MV-4-11 (cell line): ENCODE results near the gene SLC18B1.
A peak's percentile ranks its signal among the peaks of the same experiment; 100 is the strongest.

Experiments used
- DNase-seq: peaks from one replicate; lab custom pipeline; 2025; lab: John Stamatoyannopoulos, UW

The SLC18B1 gene

DNA sequence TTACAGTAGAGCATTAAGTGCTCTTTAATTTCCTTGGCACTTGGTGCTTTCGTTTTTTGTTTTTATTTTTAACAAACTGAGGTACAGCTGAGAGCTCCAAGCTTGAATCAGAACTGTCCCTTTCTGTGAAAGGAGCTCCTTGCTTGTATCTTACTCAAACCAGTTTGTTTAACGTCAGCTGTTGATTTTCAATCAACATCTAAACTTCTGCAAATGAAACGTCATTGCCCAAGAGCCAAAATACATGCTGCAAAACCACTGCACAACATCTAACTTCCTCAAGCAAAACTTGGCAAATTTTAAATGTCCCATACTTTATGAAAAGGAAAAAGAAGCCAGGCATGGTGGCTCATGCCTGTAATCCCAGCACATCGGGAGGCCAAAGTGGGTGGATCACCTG, 55.9 kb downstream of the SLC18B1 start:
- DNase-seq = peak; percentile 69

DNA sequence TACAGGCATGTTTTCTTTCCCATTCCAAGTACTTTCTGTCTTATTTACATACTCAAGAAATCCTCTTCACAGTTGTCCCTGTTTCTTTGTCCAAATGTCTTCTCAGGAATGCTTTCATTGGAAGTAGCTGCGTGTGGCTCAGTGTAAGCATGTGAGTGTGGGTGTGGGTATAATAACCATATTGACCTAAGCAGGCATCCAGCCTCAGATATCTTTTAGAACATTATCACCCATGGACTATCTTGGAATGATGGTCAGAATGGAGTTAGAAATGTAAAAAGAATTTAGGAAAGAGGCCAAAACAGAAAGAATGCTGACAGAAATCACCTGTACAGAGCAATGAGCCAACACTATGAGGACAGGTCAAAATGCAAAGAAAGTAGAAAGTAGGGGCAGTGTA, 57.2 kb downstream of the SLC18B1 start:
- no peak for DNase-seq

DNA sequence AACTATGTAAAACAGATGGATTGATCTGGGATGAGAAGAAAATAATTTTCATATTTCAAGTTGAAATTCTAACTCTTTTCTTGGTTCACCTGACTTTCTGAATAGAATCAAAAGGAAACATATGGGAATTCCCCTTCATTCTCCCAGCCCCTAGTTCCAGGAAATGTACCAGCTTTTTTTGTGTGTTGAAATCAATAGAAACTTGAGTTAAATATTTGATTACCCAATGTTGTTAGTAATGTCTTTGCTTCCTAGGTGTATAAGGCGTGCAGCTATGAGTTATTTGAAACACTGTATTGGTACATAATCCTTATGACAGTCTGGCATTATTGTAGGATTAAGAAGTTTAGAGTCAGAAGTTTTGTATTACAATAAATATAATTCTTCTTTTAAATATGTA, 62.2 kb downstream of the SLC18B1 start:
- no peak for DNase-seq

DNA sequence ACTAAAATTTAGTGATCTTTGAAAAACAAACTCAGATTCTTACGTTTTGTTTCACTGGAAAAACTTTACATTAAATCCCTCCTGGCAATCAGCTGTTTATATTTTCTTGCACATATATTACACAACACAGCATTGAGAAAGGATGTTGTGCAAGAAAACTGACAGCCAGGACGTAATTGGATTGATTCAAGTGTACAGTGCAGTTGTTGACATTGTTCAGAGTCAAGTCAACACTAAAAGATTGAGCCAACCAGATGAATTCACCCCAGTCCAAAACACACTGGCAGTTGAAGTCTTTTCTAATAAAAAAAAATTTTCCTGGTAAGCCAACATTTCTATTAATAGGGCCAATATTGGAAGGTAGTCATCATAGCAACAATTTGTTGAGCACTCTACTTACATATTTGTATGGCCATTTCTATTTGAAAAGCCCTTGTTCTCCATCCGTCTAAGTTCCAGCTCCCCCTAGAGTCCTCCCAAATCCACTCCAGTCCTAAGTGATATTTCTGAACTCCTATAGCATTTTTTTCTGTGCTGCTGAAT, 63.7 kb downstream of the SLC18B1 start:
- DNase-seq = peak; percentile 46

DNA sequence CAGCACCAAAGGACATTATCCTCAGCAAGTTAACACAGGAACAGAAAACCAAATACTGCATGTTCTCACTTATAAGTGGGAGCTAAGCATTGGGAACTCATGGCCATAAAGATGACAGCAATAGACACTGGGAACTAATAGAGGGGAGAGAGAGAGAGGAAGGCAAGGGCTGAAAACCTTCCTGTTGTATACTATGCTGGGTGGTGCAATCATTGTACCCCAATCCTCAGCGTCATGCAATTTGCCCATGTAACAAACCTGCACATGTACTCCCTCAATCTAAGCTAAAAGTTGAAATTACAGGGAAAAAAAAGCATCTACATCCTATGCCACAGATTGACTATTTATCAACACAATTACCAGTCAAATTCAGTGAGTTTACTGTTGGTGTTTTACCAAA, 64.6 kb downstream of the SLC18B1 start:
- no peak for DNase-seq

DNA sequence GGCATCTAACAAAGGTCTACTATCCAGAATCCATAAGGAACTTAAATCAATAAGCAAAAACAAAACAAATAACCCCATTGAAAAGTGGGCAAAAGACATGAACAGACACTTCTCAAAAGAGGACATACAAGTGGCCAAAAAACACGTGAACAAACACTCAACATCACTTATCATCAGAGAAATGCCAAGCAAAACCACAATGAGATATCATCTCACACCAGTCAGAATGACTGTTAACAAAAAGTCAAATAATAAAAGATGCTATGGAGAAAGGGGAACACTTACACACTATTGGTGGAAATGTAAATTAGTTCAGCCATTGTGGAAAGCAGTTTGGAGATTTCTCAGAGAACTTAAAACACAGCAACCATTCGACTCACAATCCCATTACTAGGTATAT, 65.2 kb downstream of the SLC18B1 start:
- no peak for DNase-seq

DNA sequence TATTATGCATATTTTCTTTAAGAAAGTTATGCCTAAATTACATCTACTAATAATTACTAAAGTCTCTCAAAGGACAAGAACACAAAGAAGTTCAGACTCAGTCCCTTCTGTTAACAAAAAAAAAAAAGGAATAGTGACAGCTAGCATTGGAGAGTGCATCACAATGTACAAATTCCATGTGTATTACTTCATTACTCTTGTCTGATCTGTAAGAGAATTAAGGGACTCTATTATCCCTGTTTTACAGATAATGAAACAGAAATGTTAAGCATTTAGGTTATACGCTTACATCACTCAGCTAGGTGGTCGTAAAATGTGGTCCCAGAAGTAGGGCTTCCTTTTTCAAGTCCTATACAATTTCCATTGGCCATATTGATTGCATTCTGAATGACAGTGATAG, 67.4 kb downstream of the SLC18B1 start:
- no peak for DNase-seq

DNA sequence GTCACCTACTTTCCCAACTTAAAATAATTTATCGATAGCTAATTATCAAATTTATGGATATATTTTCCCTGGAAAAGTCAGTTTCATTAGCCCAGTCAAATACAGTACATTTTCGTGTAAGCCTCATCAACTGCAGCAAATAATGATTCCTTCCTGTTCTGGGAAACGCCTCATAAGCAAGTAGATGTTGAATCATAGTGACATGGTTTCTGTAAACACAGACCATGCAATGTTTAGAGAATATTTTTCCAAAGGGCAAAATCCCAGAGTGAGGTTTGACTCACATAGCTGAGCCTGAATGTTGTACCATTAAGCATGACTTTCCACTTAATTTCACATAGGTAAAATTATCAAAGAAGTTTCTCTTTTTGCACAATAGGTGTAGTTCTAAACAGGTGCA, 67.9 kb downstream of the SLC18B1 start:
- no peak for DNase-seq

DNA sequence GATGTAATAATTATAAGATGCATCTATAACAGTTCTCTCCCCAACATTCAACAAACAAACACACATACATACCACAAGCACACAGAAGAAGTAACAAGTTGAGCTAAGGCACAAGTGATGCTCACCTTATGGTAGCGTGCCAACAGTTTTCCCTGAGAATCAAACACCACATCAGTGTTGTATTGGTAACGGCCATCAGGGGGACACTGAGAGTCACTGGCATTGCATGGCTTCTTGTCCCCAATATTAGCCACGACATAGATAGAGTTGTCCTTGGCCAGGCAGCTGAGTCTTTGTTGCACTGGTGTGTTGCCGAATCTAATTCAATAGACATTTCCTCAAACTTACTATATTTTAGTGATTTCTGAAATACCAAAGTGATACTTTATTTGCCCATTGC, 69.8 kb downstream of the SLC18B1 start:
- no peak for DNase-seq

DNA sequence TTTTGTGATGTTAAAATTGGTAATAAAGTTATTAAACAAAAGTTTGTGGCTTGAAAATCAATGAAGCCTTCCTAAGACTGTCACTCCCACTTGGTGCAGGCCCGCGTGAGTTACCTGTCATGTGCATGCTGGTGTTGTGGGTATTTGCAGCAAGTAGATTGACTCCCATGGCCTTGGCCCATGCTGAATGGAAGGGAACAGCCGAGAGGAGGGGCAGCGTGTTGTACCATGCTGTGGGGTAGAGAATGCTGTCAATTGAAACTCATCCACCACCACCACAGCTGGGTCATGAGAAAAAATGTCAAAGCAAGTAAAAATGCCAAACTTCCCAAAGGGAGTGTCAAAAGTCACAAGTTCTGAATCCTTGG, 71.8 kb downstream of the SLC18B1 start:
- DNase-seq = no peak

DNA sequence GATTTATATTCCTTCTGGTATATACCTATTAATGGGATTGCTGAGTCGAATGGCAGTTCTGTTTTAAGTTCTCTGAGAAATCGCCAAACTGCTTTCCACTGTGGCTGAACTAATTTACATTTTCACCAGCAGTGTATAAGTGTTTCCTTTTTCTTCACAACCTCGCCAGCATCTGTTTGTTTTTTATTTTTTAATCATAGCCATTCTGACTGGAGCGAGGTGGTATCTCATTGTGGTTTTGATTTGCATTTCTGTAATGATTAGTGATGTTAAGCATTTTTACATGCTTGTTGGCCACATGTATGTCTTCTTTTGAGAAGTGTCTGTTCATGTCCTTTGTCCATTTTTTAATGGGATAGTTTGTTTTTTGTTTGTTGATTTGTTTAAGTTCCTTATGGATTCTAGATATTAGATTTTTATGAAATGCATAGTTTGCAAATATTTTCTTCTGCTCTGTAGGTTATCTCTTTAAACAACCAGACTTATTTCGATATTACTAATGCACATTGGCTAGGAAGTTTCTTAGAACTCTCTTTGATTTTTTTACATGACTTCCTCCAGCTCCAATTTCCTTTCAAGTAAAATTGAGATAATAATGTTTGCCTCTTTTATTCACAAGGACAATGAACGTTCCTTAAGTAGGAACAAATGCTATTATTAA, 72.4 kb downstream of the SLC18B1 start:
- no peak for DNase-seq

DNA sequence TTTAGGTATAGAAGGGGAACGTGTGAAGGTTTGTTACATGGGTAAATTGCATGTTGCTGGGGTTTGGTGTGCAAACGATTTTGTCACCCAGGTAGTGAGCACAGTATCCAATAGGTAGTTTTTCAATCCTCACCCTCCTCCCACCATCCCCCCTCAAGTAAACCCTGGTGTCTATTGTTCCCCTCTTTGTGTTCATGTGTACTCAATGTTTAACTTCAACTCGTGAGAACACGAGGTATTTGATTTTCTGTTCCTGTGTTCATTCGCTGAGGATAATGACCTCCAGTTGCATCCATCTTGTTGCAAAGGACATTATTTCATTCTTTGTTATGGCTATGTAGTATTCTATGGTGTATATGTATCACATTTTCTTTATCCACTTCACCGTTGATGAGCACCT, 73.0 kb downstream of the SLC18B1 start:
- DNase-seq = no peak

DNA sequence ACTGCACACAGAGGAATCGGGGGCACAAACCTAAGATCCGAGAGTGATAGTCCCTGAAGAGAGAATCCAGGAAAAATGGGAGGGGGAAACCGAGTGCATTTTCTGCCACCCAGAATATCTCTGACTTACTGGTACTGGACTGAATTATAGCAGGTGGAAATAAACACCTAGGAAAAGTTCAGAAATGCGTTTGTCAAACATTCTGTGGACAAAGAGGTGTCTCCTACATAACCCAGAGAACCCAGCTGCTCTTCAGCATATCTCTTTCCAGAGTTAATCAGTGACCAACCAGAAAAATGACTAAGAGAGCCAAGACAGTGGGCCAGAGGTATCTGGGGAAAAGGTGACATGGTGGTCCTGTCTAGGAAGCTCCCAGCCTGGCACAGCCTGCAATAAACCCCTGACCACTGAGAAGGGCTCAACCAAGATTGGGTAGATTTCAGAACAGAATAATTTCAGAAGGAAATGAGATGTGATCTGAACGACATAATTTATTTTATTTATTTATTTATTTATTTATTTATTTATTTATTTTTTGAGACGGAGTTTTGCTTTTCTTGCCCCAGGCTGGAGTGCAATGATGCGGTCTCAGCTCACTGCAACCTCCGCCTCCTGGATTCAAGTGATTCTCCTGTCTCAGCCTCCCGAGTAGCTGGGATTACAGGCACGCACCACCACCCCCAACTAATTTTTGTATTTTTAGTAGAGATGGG, 78.5 kb downstream of the SLC18B1 start:
- DNase-seq = no peak
